H1 (cell line): ENCODE results near the gene SLC25A12. TPM values are rescaled to one million over a fixed set of nuclear protein-coding genes. Genes with fewer than 3 reads are reported as not detected.

Experiments used
- CTCF ChIA-PET: fragments of 300-600 bp; sonication (Branson Sonifier 250); formaldehyde crosslinking; loops from one replicate; lab custom pipeline; 2021; ENCODE audit not compliant: partially characterized antibody; lab: Charles Lee
- POLR2A ChIA-PET: fragments of 300-600 bp; sonication (Branson Sonifier 250); formaldehyde crosslinking; loops from one replicate; lab custom pipeline; 2021; ENCODE audit warnings: inconsistent platforms; ENCODE audit not compliant: partially characterized antibody; lab: Charles Lee
- DNase-seq, 2 experiments: peaks; one replicate each; pipeline versions ENCODE4 v3.0.0 to v3.0.0-alpha.2; 2010 to 2022; ENCODE audit warnings: low spot score in 2 of 2, low read depth in 1 of 2, mixed read lengths in 1 of 2
- FAIRE-seq: peaks from 2 replicates; lab custom pipeline; 2011; peaks lifted over from hg19 to GRCh38; lab: Jason Lieb, UNC
- H2AFZ ChIP-seq: 2 replicates; pipeline ENCODE4 v1.8.1; 2012; ENCODE audit warnings: low read length, inconsistent platforms
- H2AK5ac ChIP-seq: 2 replicates; pipeline ENCODE4 v1.6.1; 2013; ENCODE audit warnings: low read depth, low read length
- H2BK120ac ChIP-seq: replicated peaks from 2 replicates; pipeline ENCODE3; 2013; ENCODE audit warnings: low read depth, low read length, inconsistent platforms
- H2BK12ac ChIP-seq: 2 replicates; pipeline ENCODE4 v1.6.1; 2013; ENCODE audit warnings: low read depth, low read length
- H2BK15ac ChIP-seq: 2 replicates; pipeline ENCODE4 v1.6.1; 2013; ENCODE audit warnings: low read length
- H2BK20ac ChIP-seq: 2 replicates; pipeline ENCODE4 v1.6.1; 2013; ENCODE audit warnings: low read length
- H2BK5ac ChIP-seq: 2 replicates; pipeline ENCODE4 v1.6.1; 2013; ENCODE audit warnings: low read depth, low read length
- H3K14ac ChIP-seq: 2 replicates; pipeline ENCODE4 v1.6.1; 2013; ENCODE audit warnings: inconsistent platforms; ENCODE audit not compliant: insufficient read length
- H3K18ac ChIP-seq: 2 replicates; pipeline ENCODE4 v1.6.1; 2013; ENCODE audit warnings: low read length; ENCODE audit errors: extremely low read depth
- H3K23ac ChIP-seq: 2 replicates; pipeline ENCODE4 v1.6.1; 2013; ENCODE audit warnings: inconsistent platforms; ENCODE audit not compliant: insufficient read length
- H3K23me2 ChIP-seq: 2 replicates; pipeline ENCODE4 v1.6.1; 2013; ENCODE audit warnings: low read depth, low read length
- H3K27ac ChIP-seq: 2 replicates; pipeline ENCODE4 v1.6.1; 2011; ENCODE audit warnings: low read depth, low read length, inconsistent platforms
- H3K27me3 ChIP-seq, 4 experiments: replicated peaks in 1 of 4; 1 replicate in 1 of 4; 2 replicates in 3 of 4; pipeline versions ENCODE4 v1.6.1 to v1.8.1; 2011 to 2013; ENCODE audit warnings: low read length in 3 of 4, mild to moderate bottlenecking in 3 of 4, inconsistent platforms in 2 of 4, mixed read lengths in 2 of 4, moderate library complexity in 1 of 4; ENCODE audit not compliant: control insufficient read depth in 3 of 4, insufficient read depth in 3 of 4; ENCODE audit errors: extremely low read depth in 1 of 4
- H3K36me3 ChIP-seq, 4 experiments: 2 replicates each; pipeline versions ENCODE4 v1.6.1 to v1.8.1; 2011 to 2013; ENCODE audit warnings: mild to moderate bottlenecking in 4 of 4, low read length in 3 of 4, moderate library complexity in 2 of 4, control low read depth in 1 of 4, inconsistent platforms in 1 of 4; ENCODE audit not compliant: insufficient read depth in 4 of 4, control insufficient read depth in 2 of 4
- H3K4ac ChIP-seq: replicated peaks from 2 replicates; pipeline ENCODE3; 2013; ENCODE audit warnings: low read length, low read depth, mixed read lengths, inconsistent platforms; ENCODE audit not compliant: insufficient read length
- H3K4me1 ChIP-seq, 4 experiments: replicated peaks in 1 of 4; 1 replicate in 1 of 4; 2 replicates in 3 of 4; pipeline versions ENCODE4 v1.6.1 to v1.8.1; 2011 to 2013; ENCODE audit warnings: low read length in 3 of 4, inconsistent platforms in 2 of 4, mixed read lengths in 1 of 4; ENCODE audit not compliant: insufficient read depth in 4 of 4, control insufficient read depth in 3 of 4
- H3K4me2 ChIP-seq, 2 experiments: 2 replicates each; pipeline versions ENCODE4 v1.6.1 to v1.8.1; 2011 to 2013; ENCODE audit warnings: low read depth in 2 of 2, low read length in 2 of 2, control low read depth in 1 of 2, inconsistent platforms in 1 of 2, mild to moderate bottlenecking in 1 of 2; ENCODE audit not compliant: insufficient read depth in 1 of 2
- H3K4me3 ChIP-seq, 4 experiments: fragments of 200-600, 300-600 bp in 1 of 4; sonication (generic), shearing (Covaris generic), sonication (Bioruptor Twin) in 1 of 4; 2 replicates each; pipeline versions ENCODE4 v1.5.1 to v1.8.1; 2011 to 2016; ENCODE audit warnings: low read length in 4 of 4, low read depth in 3 of 4, control low read depth in 2 of 4, inconsistent platforms in 2 of 4, mild to moderate bottlenecking in 2 of 4, mixed read lengths in 1 of 4, moderate library complexity in 1 of 4; ENCODE audit not compliant: insufficient read depth in 2 of 4; ENCODE audit errors: extremely low read depth in 1 of 4
- H3K56ac ChIP-seq: replicated peaks from 2 replicates; pipeline ENCODE3; 2013; ENCODE audit warnings: low read depth, mild to moderate bottlenecking, mixed read lengths, low read length, inconsistent platforms; ENCODE audit not compliant: insufficient read length
- H3K79me1 ChIP-seq: 2 replicates; pipeline ENCODE4 v1.6.1; 2013; ENCODE audit warnings: low read depth, low read length, control low read depth
- H3K79me2 ChIP-seq, 2 experiments: 2 replicates each; pipeline versions ENCODE4 v1.6.1 to v1.8.1; 2012 to 2013; ENCODE audit warnings: low read length in 2 of 2, mild to moderate bottlenecking in 2 of 2, inconsistent platforms in 1 of 2; ENCODE audit not compliant: insufficient read depth in 2 of 2, control insufficient read depth in 1 of 2
- H3K9ac ChIP-seq, 4 experiments: replicated peaks in 1 of 4; 1 replicate in 1 of 4; 2 replicates in 3 of 4; pipeline versions ENCODE4 v1.6.1 to v1.8.1; 2011 to 2013; ENCODE audit warnings: low read depth in 3 of 4, low read length in 3 of 4, control low read depth in 2 of 4, mild to moderate bottlenecking in 2 of 4, moderate library complexity in 2 of 4, inconsistent platforms in 1 of 4; ENCODE audit errors: extremely low read depth in 1 of 4
- H3K9me3 ChIP-seq, 2 experiments: 2 replicates each; pipeline versions ENCODE4 v1.6.1 to v1.8.1; 2012 to 2013; ENCODE audit warnings: mild to moderate bottlenecking in 2 of 2, moderate library complexity in 2 of 2, control low read depth in 1 of 2, inconsistent platforms in 1 of 2, low read depth in 1 of 2, low read length in 1 of 2, mixed read lengths in 1 of 2; ENCODE audit not compliant: insufficient read depth in 2 of 2
- H4K20me1 ChIP-seq, 2 experiments: replicated peaks in 1 of 2; 2 replicates each; pipeline versions ENCODE3 to v1.8.1; 2011 to 2013; ENCODE audit warnings: inconsistent platforms in 2 of 2, low read length in 2 of 2, mild to moderate bottlenecking in 1 of 2; ENCODE audit not compliant: insufficient read depth in 2 of 2, control insufficient read depth in 1 of 2
- H4K5ac ChIP-seq: 2 replicates; pipeline ENCODE4 v1.6.1; 2013; ENCODE audit warnings: low read length, low read depth, mixed read lengths, inconsistent platforms; ENCODE audit not compliant: insufficient read length
- H4K8ac ChIP-seq: 2 replicates; pipeline ENCODE4 v1.8.0; 2013; ENCODE audit warnings: mild to moderate bottlenecking, moderate library complexity, low read length, inconsistent platforms; ENCODE audit not compliant: insufficient read depth; ENCODE audit errors: extremely low read depth
- H4K91ac ChIP-seq: replicated peaks from 2 replicates; pipeline ENCODE3; 2013; ENCODE audit warnings: low read length, mixed read lengths, inconsistent platforms; ENCODE audit not compliant: insufficient read length
- KDM4A ChIP-seq: IDR thresholded peaks from one replicate; pipeline ENCODE4 v1.7.1; 2012; ENCODE audit warnings: low read depth, mild to moderate bottlenecking, moderate library complexity, low read length, inconsistent platforms; ENCODE audit not compliant: severe bottlenecking
- NANOG ChIP-seq: IDR thresholded peaks from 2 replicates; pipeline ENCODE4 v1.6.1; 2011; ENCODE audit warnings: low read length, low read depth, mild to moderate bottlenecking, inconsistent platforms; ENCODE audit not compliant: insufficient read depth, poor library complexity, severe bottlenecking
- SIRT6 ChIP-seq: IDR thresholded peaks from one replicate; pipeline ENCODE4 v1.7.1; 2012; ENCODE audit warnings: low read length, inconsistent platforms
- TEAD4 ChIP-seq: IDR thresholded peaks from 2 replicates; pipeline ENCODE4 v1.6.1; 2012; ENCODE audit warnings: low read depth, low read length, inconsistent platforms, mixed read lengths
- YY1 ChIP-seq: IDR thresholded peaks from 2 replicates; pipeline ENCODE4 v1.6.1; 2011; ENCODE audit warnings: low read depth, mild to moderate bottlenecking, low read length
- WGBS, 2 experiments: shearing (Covaris generic) in 1 of 2; methylation state at CpG; one replicate each; pipeline versions ENCODE4 v1.1.6 to v1.1.7; 2013 to 2015; ENCODE audit warnings: low lambda C conversion rate in 2 of 2, mixed read lengths in 2 of 2, inconsistent platforms in 1 of 2, low coverage in 1 of 2, missing lambda C conversion rate in 1 of 2; ENCODE audit not compliant: insufficient replicate concordance in 2 of 2, insufficient coverage in 1 of 2, insufficient read length in 1 of 2; ENCODE audit errors: extremely low coverage in 1 of 2, missing lambda C conversion rate in 1 of 2; 5-methylcytosine and 5-hydroxymethylcytosine counted together
- long read RNA-seq, 2 experiments: library from RNA in 1 of 2; library from capped mRNA in 1 of 2; stranded (forward); transcript quantifications; one replicate each; pipeline ENCODE4 v2.0.0, GENCODE V29; 2021; ENCODE audit warnings: inconsistent platforms in 1 of 2
- polyA minus RNA-seq, 3 experiments: library from RNA; depleted of rRNA, polyadenylated mRNA; stranded (reverse); fragments of >200 nt; gene quantifications; 1 replicate in 2 of 3; 2 replicates in 1 of 3; pipeline ENCODE4 v1.2.3, GENCODE V29; 2011
- polyA plus RNA-seq, 7 experiments: library from polyadenylated mRNA; depleted of rRNA in 3 of 7; stranded (reverse) in 5 of 7; unstranded in 2 of 7; fragments of >200 nt in 5 of 7; fragments of 200-250 nt in 2 of 7; gene quantifications; 1 replicate in 5 of 7; 2 replicates in 1 of 7; 4 replicates in 1 of 7; pipeline versions ENCODE4 v1.2.1 to v1.2.3, GENCODE V29; 2011 to 2013; ENCODE audit warnings: missing spikeins in 2 of 7, mixed read lengths in 2 of 7
- total RNA-seq: library from RNA; stranded (reverse); fragmentation: NEBNext Ultra II Directional; extraction: Animal tissue kit (Norgen Biotek cat#: 25700); gene quantifications from 2 replicates; pipeline ENCODE4 v1.2.1, GENCODE V29; 2021

Gene SLC25A12, protein sequence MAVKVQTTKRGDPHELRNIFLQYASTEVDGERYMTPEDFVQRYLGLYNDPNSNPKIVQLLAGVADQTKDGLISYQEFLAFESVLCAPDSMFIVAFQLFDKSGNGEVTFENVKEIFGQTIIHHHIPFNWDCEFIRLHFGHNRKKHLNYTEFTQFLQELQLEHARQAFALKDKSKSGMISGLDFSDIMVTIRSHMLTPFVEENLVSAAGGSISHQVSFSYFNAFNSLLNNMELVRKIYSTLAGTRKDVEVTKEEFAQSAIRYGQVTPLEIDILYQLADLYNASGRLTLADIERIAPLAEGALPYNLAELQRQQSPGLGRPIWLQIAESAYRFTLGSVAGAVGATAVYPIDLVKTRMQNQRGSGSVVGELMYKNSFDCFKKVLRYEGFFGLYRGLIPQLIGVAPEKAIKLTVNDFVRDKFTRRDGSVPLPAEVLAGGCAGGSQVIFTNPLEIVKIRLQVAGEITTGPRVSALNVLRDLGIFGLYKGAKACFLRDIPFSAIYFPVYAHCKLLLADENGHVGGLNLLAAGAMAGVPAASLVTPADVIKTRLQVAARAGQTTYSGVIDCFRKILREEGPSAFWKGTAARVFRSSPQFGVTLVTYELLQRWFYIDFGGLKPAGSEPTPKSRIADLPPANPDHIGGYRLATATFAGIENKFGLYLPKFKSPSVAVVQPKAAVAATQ
- total RNA-seq (9.9 and 10.2 TPM in 2 replicates), polyA plus RNA-seq (2011; rRNA removed) (5.3 and 7.7 TPM in 2 replicates), polyA minus RNA-seq (2011; rRNA and poly(A)+ RNA removed) (13.5 and 17.1 TPM in 2 replicates)
- polyA plus RNA-seq (2011; cell fraction: cytosol; rRNA removed), result 7.1 TPM
- 10.4 TPM for polyA plus RNA-seq (2011; cell fraction: nucleus; rRNA removed)
- 5.9 to 8.3 TPM (median 7.7 TPM) in 4 replicates for polyA plus RNA-seq (2012, experiment 1 of 2)
- 0.92 TPM for polyA plus RNA-seq (2012, experiment 2 of 2)
- polyA plus RNA-seq (2013, experiment 1 of 2), result 4.2 TPM
- polyA plus RNA-seq (2013, experiment 2 of 2), result 4.0 TPM
- 6.2 TPM for polyA minus RNA-seq (2011; cell fraction: cytosol; rRNA and poly(A)+ RNA removed)
- polyA minus RNA-seq (2011; cell fraction: nucleus; rRNA and poly(A)+ RNA removed), result 13.5 TPM
- long read RNA-seq, experiment 1, partial matches to known transcripts, result 2 of 8 reads
- long read RNA-seq, experiment 1, other reads (novel, unspliced or antisense), result 2 of 8 reads
- long read RNA-seq, experiment 2, partial matches to known transcripts, result 2 of 4 reads
- long read RNA-seq, experiment 2, other reads (novel, unspliced or antisense), result 1 of 4 reads

- Histone ChIP-seq H2BK15ac (peak within 1 kb of the TSS; percentile 98), H2BK12ac (peak within 1 kb of the TSS; percentile 90), H3K79me2 (no peaks in the 10 kb centered on the region), H2AFZ (peak within 1 kb of the TSS; percentile 73), H4K91ac (no peak within 1 kb of the TSS), H3K36me3 (no peaks in the 10 kb centered on the region; a peak in 2 of 8 replicates), H2BK5ac (peak within 1 kb of the TSS; percentile 81; the same call in 1 of the 2 replicates), H3K4me3 (peak within 1 kb of the TSS; percentile 75 to 97 (median 82)), H3K56ac (peak within 1 kb of the TSS; percentile 1), H3K14ac (no peak within 1 kb of the TSS), H4K8ac (peak within 1 kb of the TSS; percentile 87; the same call in 1 of the 2 replicates), H3K27ac (peak within 1 kb of the TSS; percentile 2; the same call in 1 of the 2 replicates), H4K20me1 (no peaks in the 10 kb centered on the region), H3K4me2 (peak within 1 kb of the TSS; percentile 82 to 89), H3K9ac (peak within 1 kb of the TSS; percentile 38 to 77 (median 58)), H2BK20ac (0 out of 2 replicates have a peak within 1 kb of the TSS, but pooled peaks have one; percentile 90), H3K4ac (no peak within 1 kb of the TSS), H3K18ac (peak within 1 kb of the TSS; percentile 93; the same call in 1 of the 2 replicates), H3K23ac (no peak within 1 kb of the TSS), H3K23me2 (peaks cover 3% of the 10 kb centered on the region), H2AK5ac (no peak within 1 kb of the TSS), H3K9me3 (peaks cover 0 to 3% of the 10 kb centered on the region in 2 experiments; a peak in 1 of 4 replicates), H3K4me1 (peaks cover 0 to 6% (median 2%) of the 10 kb centered on the region in 4 experiments; a peak in 2 of 7 replicates), H3K79me1 (no peaks in the 10 kb centered on the region), H4K5ac (peak within 1 kb of the TSS; percentile 38), H2BK120ac (no peak within 1 kb of the TSS), H3K27me3 (no peaks in the 10 kb centered on the region)
- FAIRE-seq, result no peak
- 2% methylated on average over 9 of the region's 63 CpGs; no CpG with 5 or more reads in 1 of the 2 experiments for WGBS, 2 experiments
- ChIA-PET POLR2A (interaction anchor here (0.7 to 2.9 kb wide), 7 partner anchors 11 to 510 kb away, joined by 3 to 23 read pairs (median 3); partner anchors contain the start of gene HAT1), CTCF (interaction anchor here (1.1 to 1.3 kb wide), 4 partner anchors 13 to 190 kb away, joined by 3 to 6 read pairs (median 4); no protein-coding TSS in a partner anchor)
- DNase-seq, result peak in 1 of 2 experiments; percentile 83
- TF ChIP-seq NANOG (no peak), TEAD4 (0 out of 2 replicates have a peak, but pooled peaks have one; percentile 42), YY1 (peak; percentile 81), KDM4A (peak; percentile 93), SIRT6 (no peak)
Observed at GRCh38 chr2:171893824-171894611, at the start of gene SLC25A12. Gene SLC25A12 (minus strand): TSS chr2:171894244. CDS start chr2:171894214, 30 bp downstream.
